Ecto neural progenitor cell (in vitro differentiated cells): ENCODE results near the gene IL17REL.

Experiments
- DNase-seq: peaks from one replicate; pipeline ENCODE4 v3.0.0-alpha.2; 2018; ENCODE audit warnings: low spot score

IL17REL gene

GRCh38 chr22:50046019-50046415 is 33.5 kb upstream of the IL17REL start:
- no peak for DNase-seq

DNA sequence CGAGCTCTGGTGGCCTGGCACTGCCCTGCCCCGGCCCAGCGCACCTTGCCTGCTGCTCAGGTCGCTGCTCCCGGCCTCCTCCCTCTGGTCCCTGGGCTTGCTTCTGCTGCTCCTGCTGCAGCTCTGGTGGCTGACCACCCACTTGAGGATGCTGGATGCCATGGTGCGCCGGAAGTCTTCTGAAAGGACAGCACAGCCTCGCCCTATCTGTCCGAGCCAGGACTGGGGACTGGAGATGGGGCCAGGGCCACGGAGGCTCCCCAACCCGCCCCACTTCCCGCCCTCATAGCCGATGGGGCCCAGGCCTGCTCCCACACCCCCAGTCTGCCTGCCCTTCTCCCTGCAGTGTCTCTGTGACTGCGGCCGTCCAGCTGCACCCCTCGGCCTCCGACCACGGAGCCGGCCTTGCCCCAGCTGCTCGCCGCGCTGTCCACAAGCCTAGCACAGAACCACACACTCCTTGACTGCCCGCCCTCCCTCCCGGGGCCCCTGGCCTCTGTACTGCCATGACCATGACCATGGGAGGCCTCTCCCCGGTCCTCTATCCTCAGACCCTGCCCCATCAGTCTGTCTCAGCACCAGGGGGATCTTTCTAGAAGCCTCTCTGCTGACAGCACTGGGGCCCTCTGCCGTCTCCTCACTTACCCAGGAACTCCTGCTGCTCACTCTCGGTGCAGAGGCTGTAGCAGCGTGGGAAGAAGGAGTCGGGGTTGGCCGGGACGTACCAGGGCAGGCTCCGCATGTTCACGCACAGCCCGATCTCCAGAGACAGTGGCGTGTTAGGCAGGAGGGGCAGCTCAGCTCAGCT is 32.9 kb upstream of the IL17REL start:
- DNase-seq, result no peak

DNA sequence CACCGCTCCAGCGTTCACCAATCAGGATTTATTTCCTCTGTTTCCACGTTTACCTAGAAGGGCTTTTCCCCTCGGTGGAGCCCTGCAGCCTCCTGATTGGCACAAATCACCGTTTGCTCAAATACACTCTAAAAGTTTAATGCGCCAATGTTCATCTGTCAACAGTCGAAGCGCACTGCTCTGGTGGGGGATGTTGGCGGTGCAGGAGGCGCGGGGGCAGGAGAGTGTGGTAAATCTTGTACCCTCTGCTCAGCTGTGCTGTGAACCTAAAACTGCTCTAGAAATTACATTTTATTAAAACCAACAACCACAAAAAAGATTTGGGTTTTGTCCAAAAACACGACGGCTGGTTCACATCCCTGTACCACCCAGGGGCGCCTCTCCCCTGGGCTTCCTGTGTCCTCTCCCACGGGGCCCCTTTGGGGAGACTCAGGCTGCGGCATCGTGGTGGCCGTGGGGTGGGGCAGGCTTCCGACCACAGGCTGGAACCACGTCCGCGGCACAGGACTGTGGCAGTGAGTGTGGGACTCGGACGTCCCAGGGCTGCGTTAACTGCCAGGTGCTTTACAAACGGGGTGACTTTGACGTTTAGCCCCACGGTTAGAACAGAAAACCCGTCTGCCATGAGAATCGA is 32.0 kb upstream of the IL17REL start:
- DNase-seq, result no peak

GRCh38 chr22:50041361-50042065 is 28.9 kb upstream of the IL17REL start:
- DNase-seq, result no peak

GRCh38 chr22:50040717-50041116 is 28.2 kb upstream of the IL17REL start:
- DNase-seq, result no peak

DNA sequence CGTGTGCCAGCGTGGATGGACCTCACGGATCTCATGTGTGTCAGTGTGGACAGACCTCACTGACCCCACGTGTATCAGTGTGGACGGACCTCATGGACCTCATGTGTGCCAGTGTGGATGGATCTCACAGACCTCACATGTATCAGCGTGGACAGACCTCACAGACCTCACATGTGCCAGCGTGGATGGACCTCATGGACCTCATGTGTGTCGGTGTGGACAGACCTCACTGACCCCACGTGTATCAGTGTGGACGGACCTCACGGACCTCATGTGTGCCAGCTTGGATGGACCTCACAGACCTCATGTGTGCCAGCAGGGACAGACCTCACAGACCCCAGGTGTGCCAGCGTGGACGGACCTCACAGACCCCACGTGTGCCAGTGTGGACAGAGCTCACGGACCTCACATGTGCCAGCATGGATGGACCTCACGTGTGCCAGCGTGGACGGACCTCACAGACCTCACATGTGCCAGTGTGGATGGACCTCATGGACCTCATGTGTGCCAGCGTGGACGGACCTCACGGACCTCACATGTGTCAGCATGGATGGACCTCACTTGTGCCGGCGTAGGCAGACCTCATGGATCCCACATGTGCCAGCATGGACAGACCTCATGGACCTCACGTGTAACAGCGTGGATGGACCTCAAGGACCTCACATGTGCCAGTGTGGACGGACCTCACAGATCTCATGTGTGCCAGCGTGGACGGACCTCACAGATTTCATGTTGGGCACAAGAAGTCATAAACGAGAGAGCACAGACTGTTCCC is 27.3 kb upstream of the IL17REL start:
- DNase-seq, result no peak

- DNase-seq, result no peak
These were observed 23.6 kb upstream of the IL17REL start for GRCh38 chr22:50035976-50036724.

- DNase-seq, result no peak
These were observed 22.7 kb upstream of the IL17REL start for GRCh38 chr22:50035131-50035881.

DNA sequence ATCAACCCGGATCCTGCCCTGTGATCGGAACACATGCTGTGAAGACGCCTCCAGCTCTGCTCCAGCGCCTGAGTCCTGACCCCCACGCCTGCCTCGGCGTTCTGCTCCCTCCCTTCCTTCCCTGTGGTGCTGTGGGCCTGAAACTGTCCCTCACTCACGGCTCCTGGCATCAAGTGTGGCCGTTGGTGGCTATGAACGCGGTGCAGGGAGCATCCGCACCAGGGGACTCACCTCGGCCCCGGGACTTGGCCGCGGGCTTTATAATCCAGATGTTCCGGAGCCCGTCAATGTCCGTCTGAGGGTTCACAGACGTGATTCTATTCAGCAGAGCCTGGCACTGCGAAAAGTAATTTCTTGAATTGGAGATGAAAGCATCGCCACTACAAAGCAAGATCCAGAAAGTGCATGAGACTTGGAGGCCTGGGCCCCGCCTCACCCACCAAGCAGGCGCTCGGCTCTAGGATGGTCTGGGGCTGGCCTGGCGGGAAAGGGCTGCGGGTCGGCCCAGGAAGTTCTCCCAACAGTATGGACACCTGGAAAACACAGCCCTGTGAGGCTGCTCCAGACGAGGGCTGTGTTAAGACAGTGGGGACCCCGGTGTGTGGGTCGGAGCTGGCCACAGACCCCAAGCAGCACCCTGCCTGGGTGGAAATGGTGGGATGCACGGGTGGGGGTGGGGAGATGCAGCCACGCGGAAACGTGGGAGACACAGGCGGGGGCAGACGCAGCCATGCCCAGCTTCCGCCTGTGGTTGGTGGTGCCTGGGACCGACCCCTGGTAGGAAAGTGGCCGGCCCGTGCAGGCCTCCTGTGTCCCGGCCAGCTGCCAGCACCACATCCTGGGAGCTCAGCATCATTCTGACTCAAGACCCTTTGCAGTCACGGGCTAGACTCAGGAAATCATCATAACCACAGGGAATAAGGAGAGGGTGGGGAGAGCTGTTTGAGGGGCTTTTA is 21.8 kb upstream of the IL17REL start:
- no peak for DNase-seq

GRCh38 chr22:50032941-50033601 is 20.5 kb upstream of the IL17REL start:
- no peak for DNase-seq

- DNase-seq, result no peak
These were observed 19.7 kb upstream of the IL17REL start for GRCh38 chr22:50032109-50032871.

DNA sequence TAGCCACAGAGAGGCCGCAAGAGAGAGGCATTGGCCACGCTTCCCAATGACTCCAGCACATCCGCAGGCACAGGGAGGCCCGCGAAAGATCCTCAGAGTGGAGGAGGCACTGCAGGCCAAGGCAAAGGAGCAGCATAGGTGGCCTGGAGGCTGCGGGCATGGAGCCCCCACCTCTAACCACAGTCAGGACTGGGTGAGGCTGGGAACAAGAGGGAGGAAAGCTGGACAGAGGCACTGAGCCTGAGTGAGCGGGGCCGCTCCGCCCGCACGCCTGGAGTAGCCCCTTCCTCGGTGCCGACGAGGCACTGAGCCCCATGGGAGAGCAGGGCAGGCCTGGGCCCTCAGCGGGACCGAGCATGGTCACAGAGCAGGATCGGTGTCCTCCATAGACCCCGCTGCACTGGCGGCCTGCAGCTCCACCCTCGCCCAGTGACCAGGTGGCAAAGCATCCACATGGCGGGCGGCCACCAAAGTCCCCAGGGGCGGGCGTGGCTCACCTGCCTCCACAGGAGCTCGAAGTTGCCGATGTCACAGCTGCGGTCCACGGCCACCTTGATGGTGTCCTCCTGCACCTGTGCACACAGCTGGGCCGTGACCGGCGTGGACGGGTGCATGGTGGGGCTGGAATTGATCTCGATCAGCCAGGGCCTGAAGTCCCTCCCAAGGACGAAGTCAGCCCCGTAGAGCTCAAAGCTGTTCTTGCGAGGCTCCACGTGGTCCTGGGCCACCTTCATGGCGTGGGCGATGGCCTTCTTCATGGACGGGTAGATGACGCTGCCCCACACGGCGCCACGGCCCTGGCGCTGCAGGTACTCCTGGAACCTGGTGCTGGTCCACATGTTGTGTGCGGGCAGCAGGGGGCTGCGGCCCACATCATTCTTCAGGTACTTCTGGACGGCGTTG is 18.9 kb upstream of the IL17REL start:
- no peak for DNase-seq

DNA sequence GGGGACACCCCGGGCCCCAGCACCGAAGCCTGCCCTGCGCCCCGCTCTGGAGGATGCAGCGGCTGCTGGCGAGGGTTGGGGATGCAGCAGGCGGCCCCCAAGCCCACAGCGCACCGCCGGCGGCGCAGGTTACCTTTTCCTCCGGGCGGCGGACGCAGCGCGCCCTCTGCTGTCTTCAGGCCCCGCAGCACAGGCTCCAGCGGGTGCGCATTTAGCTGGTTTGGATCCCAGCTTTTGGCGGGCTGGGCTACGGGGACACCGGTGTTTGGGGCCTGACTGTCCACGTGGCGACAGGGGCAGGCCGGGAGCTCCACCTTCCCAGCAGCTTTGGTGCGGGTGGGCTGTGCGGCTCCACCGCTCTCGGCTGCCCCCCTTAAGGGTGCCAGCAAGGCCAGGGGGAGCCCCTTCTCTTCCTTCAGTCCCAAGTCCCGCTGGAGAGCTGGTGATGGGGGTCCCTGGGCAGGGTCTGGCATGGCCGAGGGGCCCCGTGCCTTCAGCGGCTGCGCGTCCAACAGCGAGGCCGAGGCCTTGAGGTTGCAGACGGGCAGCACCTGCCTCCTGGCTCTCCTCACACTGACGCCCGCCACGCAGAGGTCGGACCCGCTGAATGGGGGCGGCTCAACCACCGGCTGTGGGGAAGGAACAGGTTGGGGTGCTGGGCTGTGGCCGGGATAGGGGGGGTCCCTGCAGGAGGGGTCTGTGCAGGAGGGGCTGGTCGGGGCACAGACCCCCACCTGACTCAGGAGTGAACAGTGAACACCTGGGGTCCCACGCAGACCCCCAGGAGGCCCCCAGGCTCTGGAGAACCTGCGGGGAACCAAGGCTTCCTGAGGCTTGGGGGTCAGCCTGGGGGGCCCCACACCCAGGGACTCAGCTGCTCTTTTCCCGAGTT is 18.0 kb upstream of the IL17REL start:
- peak; percentile 86 for DNase-seq

GRCh38 chr22:50027639-50028537 is 15.3 kb upstream of the IL17REL start:
- DNase-seq, result no peak

GRCh38 chr22:50025993-50026392 is 13.4 kb upstream of the IL17REL start:
- no peak for DNase-seq
